ENCODE data around the gene PLA2G4A. TPM values are rescaled to one million over a fixed set of nuclear protein-coding genes. Genes with fewer than 3 reads are reported as not detected.

The PLA2G4A gene
- polyA plus RNA-seq, 1 donor (not counting 4 experiments of a cell fraction or from before 2014, with no cell fraction given) = 29.2 TPM

- FAIRE-seq (peak; percentile 58), DNase-seq (ENCODE audit: low read depth, low spot score) (no peak)
- H2AFZ ChIP-seq (ENCODE audit: control insufficient read depth, low read length) = no peak overlapping the region
Observed at GRCh38 chr1:186813420-186813819, 15.3 kb upstream of the PLA2G4A start.

GRCh38 chr1:186819126-186819525, 9.6 kb upstream of the PLA2G4A start:
- Histone ChIP-seq H3K9me3 (ENCODE audit: control insufficient read depth, low read depth, low read length) (no peaks in the 10 kb centered on the region), H3K9me1 (ENCODE audit: control insufficient read depth, extremely low read depth, insufficient read depth, low read length) (no peaks in the 10 kb centered on the region), H3K4me2 (ENCODE audit: control insufficient read depth, extremely low read depth, insufficient read depth, low read depth, low read length) (no peak overlapping the region), H3K4me3 (ENCODE audit: control insufficient read depth in 2 of 3, extremely low read depth in 1 of 3, insufficient read depth in 2 of 3, low read depth in 1 of 3, low read length in 3 of 3) (no peak overlapping the region), H4K20me1 (ENCODE audit: control insufficient read depth, extremely low read depth, insufficient read depth, low read length) (no peaks in the 10 kb centered on the region), H3K9ac (ENCODE audit: control insufficient read depth, extremely low read depth, insufficient read depth, low read length) (no peak overlapping the region), H3K27me3 (ENCODE audit: control insufficient read depth, extremely low read depth, insufficient read depth, low read length) (no peaks in the 10 kb centered on the region), H3K36me3 (ENCODE audit: control insufficient read depth in 2 of 2, extremely low read depth in 1 of 2, insufficient read depth in 2 of 2, low read length in 2 of 2) (no peaks in the 10 kb centered on the region), H3K79me2 (ENCODE audit: control insufficient read depth, insufficient read depth, low read length) (no peaks in the 10 kb centered on the region), H2AFZ (ENCODE audit: control insufficient read depth, low read length) (no peak overlapping the region), H3K27ac (ENCODE audit: control insufficient read depth, insufficient read depth, low read length) (no peak overlapping the region), H3K4me1 (ENCODE audit: control insufficient read depth, extremely low read depth, insufficient read depth, low read length) (no peaks in the 10 kb centered on the region)
- dilution Hi-C loops (cut with MboI; ENCODE audit: extremely low pct_ligation_motif_present, low sequenced_read_pairs) = no loop called here
- TF ChIP-seq EZH2 (IDR thresholded peaks at IDR 0.05; ENCODE audit: low read length) (no peak), CTCF (optimal IDR thresholded peaks at IDR 0.05 in 1 of 3, IDR thresholded peaks at IDR 0.05 in 1 of 3, conservative IDR thresholded peaks at IDR 0.05 in 1 of 3; ENCODE audit: extremely low read depth in 1 of 3, insufficient read depth in 2 of 3, low read length in 3 of 3) (no peak)
- FAIRE-seq (no peak), DNase-seq (ENCODE audit: low read depth, low spot score) (no peak)

More at GRCh38 chr1:186813420-186813819, 15.3 kb upstream of the PLA2G4A start:
- Histone ChIP-seq H3K27me3 (ENCODE audit: control insufficient read depth, extremely low read depth, insufficient read depth, low read length) (no peaks in the 10 kb centered on the region), H3K9me3 (ENCODE audit: control insufficient read depth, low read depth, low read length) (no peaks in the 10 kb centered on the region), H3K36me3 (ENCODE audit: control insufficient read depth in 2 of 2, extremely low read depth in 1 of 2, insufficient read depth in 2 of 2, low read length in 2 of 2) (no peaks in the 10 kb centered on the region), H3K27ac (ENCODE audit: control insufficient read depth, insufficient read depth, low read length) (no peak overlapping the region), H3K4me2 (ENCODE audit: control insufficient read depth, extremely low read depth, insufficient read depth, low read depth, low read length) (no peak overlapping the region), H3K9me1 (ENCODE audit: control insufficient read depth, extremely low read depth, insufficient read depth, low read length) (no peaks in the 10 kb centered on the region), H4K20me1 (ENCODE audit: control insufficient read depth, extremely low read depth, insufficient read depth, low read length) (no peaks in the 10 kb centered on the region), H3K9ac (ENCODE audit: control insufficient read depth, extremely low read depth, insufficient read depth, low read length) (no peak overlapping the region), H3K79me2 (ENCODE audit: control insufficient read depth, insufficient read depth, low read length) (no peaks in the 10 kb centered on the region), H3K4me3 (ENCODE audit: control insufficient read depth in 2 of 3, extremely low read depth in 1 of 3, insufficient read depth in 2 of 3, low read depth in 1 of 3, low read length in 3 of 3) (no peak overlapping the region), H3K4me1 (ENCODE audit: control insufficient read depth, extremely low read depth, insufficient read depth, low read length) (no peaks in the 10 kb centered on the region)
- no peak for TF ChIP-seq CTCF (optimal IDR thresholded peaks at IDR 0.05 in 1 of 3, IDR thresholded peaks at IDR 0.05 in 1 of 3, conservative IDR thresholded peaks at IDR 0.05 in 1 of 3; ENCODE audit: extremely low read depth in 1 of 3, insufficient read depth in 2 of 3, low read length in 3 of 3)
- no peak for TF ChIP-seq EZH2 (IDR thresholded peaks at IDR 0.05; ENCODE audit: low read length)
- dilution Hi-C loops (cut with MboI; ENCODE audit: extremely low pct_ligation_motif_present, low sequenced_read_pairs) = no loop called here

Measured in keratinocyte (primary cell).